Stimulated activated naive CD8-positive, alpha-beta T cell treated with anti-CD3 and anti-CD28 coated beads, Interleukin-15, Interleukin-2, amounts not matched to agents 100 ng/mL and 50 ng/mL, for 24 hours (primary cell): ENCODE measurements around the gene ZFP62.

Source experiments
- H3K27ac Mint-ChIP-seq: one replicate; pipeline ENCODE4 v1.8.0; 2021; ENCODE audit warnings: mild to moderate bottlenecking, mixed read lengths
- H3K27me3 Mint-ChIP-seq: one replicate; pipeline ENCODE4 v1.8.0; 2021; ENCODE audit warnings: mixed read lengths
- H3K36me3 Mint-ChIP-seq: one replicate; pipeline ENCODE4 v1.8.0; 2021; ENCODE audit warnings: low read depth, mixed read lengths
- H3K4me1 Mint-ChIP-seq: one replicate; pipeline ENCODE4 v1.8.0; 2021; ENCODE audit warnings: low read depth, mixed read lengths
- H3K4me3 Mint-ChIP-seq: one replicate; pipeline ENCODE4 v1.8.0; 2021; ENCODE audit warnings: mild to moderate bottlenecking, mixed read lengths
- H3K9me3 Mint-ChIP-seq: one replicate; pipeline ENCODE4 v1.8.0; 2021; ENCODE audit warnings: mixed read lengths

The ZFP62 gene

GRCh38 chr5:180802325-180803180 lies 58.5 kb downstream of the ZFP62 start, which contains the start of gene MGAT1:
Gene MGAT1, minus strand, starts transcription at chr5:180802806. Its CDS starts 9,835 bp downstream, at chr5:180792971.
- peaks cover 78% of the 10 kb centered on the region for H3K4me1 Mint-ChIP-seq
- H3K27ac Mint-ChIP-seq: peak within 1 kb of the TSS; percentile 96
- H3K27me3 Mint-ChIP-seq: no peaks in the 10 kb centered on the region
- peak within 1 kb of the TSS; percentile 90 for H3K4me3 Mint-ChIP-seq
- H3K36me3 Mint-ChIP-seq: peaks cover 54% of the 10 kb centered on the region
- H3K9me3 Mint-ChIP-seq: no peaks in the 10 kb centered on the region

- Mint-ChIP-seq H3K9me3 (no peaks in the 10 kb centered on the region), H3K27ac (peak overlapping the region; percentile 83), H3K4me1 (peaks cover 76% of the 10 kb centered on the region), H3K4me3 (peak overlapping the region; percentile 90), H3K27me3 (no peaks in the 10 kb centered on the region), H3K36me3 (peaks cover 47% of the 10 kb centered on the region)
Measured at GRCh38 chr5:180801596-180802324, 59.3 kb downstream of the ZFP62 start.

- Mint-ChIP-seq H3K4me3 (peak overlapping the region; percentile 90), H3K9me3 (no peaks in the 10 kb centered on the region), H3K36me3 (peaks cover 53% of the 10 kb centered on the region), H3K27ac (peak overlapping the region; percentile 73), H3K4me1 (peaks cover 77% of the 10 kb centered on the region), H3K27me3 (no peaks in the 10 kb centered on the region)
Measured at GRCh38 chr5:180799902-180800801, 60.9 kb downstream of the ZFP62 start.

- Mint-ChIP-seq H3K4me1 (peaks cover 75% of the 10 kb centered on the region), H3K4me3 (peak overlapping the region; percentile 1), H3K36me3 (peaks cover 49% of the 10 kb centered on the region), H3K27ac (peak overlapping the region; percentile 72), H3K9me3 (no peaks in the 10 kb centered on the region), H3K27me3 (no peaks in the 10 kb centered on the region)
Measured at GRCh38 chr5:180799194-180799593, 61.9 kb downstream of the ZFP62 start.

- peak overlapping the region; percentile 10 for H3K4me3 Mint-ChIP-seq
Measured at GRCh38 chr5:180798193-180798592, 62.9 kb downstream of the ZFP62 start.

More at GRCh38 chr5:180798193-180798592, 62.9 kb downstream of the ZFP62 start:
- no peaks in the 10 kb centered on the region for H3K9me3 Mint-ChIP-seq
- peaks cover 56% of the 10 kb centered on the region for H3K36me3 Mint-ChIP-seq
- H3K27ac Mint-ChIP-seq: peak overlapping the region; percentile 72
- no peaks in the 10 kb centered on the region for H3K27me3 Mint-ChIP-seq
- H3K4me1 Mint-ChIP-seq: peaks cover 82% of the 10 kb centered on the region
